Neural progenitor cell (in vitro differentiated cells): Measurements from ENCODE around the gene FKBP1A.
"Not testable (repeated sequence)": the region's sequence is repeated elsewhere in the genome, so short reads cannot be mapped to it uniquely, and the experiment has no call there.

Experiments used
- CTCF ChIP-seq: fragments of 200-600 bp; sonication (generic); IDR thresholded peaks from 2 replicates; pipeline ENCODE4 v1.5.1; 2017; ENCODE audit warnings: antibody characterized with exemption, mild to moderate bottlenecking
- EZH2 ChIP-seq: fragments of 200-600 bp; sonication (generic); IDR thresholded peaks from 2 replicates; pipeline ENCODE4 v1.6.1; 2017; ENCODE audit warnings: antibody characterized with exemption, mild to moderate bottlenecking, moderate library complexity
- EZH2phosphoT487 ChIP-seq: fragments of 200-600 bp; sonication (generic); IDR thresholded peaks from 2 replicates; pipeline ENCODE4 v1.6.1; 2017; ENCODE audit warnings: antibody characterized with exemption

- TF ChIP-seq CTCF, EZH2, EZH2phosphoT487: not testable (repeated sequence)
These were observed 7.0 kb upstream of the FKBP1A start for GRCh38 chr20:1399678-1400366.
